ENCODE measurements around the gene SORCS1. TPM values are rescaled to one million over a fixed set of nuclear protein-coding genes. Genes with fewer than 3 reads are reported as not detected.
"Not testable (repeated sequence)": the region's sequence is repeated elsewhere in the genome, so short reads cannot be mapped to it uniquely, and the experiment has no call there.

The SORCS1 gene
- polyA plus RNA-seq, 1 experiment: 0.02 TPM

DNA sequence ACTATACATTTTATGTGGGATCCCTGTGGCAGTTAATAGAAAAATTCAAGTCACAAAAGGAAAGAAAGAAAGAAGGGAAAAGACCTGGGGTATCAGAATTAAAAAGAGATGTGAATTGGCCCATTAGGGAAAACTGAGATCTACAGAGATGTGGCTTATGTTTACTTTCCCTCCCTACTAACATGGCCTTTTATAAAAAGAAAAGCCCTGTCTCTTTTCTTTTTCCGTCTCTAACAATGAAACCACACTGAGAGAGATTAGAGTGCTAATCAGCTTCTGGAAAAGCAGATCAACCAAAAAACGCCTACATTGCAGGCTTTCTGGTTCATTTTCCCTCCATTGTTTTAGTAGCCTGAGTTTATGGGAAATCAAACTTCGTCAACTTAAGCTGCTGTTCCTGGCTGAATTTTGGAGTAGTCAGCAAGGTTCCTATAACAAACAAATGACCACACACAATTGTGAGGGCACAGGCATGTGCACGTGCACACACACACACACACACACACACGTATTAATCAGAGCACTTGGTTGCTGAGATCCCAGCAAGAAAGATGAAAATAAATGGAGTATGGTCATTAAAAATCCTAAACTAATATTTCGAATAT is 235.1 kb downstream of the SORCS1 start:
- Histone ChIP-seq H3K9me3 (ENCODE audit: control insufficient read depth, insufficient read depth, low read length) (peaks cover 21% of the 10 kb centered on the region), H3K27ac (ENCODE audit: low read depth, low read length) (no peak overlapping the region), H3K27me3 (ENCODE audit: control insufficient read depth, insufficient read depth, low read length) (no peaks in the 10 kb centered on the region), H3K4me3 (ENCODE audit: low read depth, low read length) (no peak overlapping the region)
- no peak for DNase-seq (ENCODE audit: low read depth, low spot score)
- ChIA-PET CTCF (no interaction called here), POLR2A (no interaction called here)
- TF ChIP-seq, protein P1, sequence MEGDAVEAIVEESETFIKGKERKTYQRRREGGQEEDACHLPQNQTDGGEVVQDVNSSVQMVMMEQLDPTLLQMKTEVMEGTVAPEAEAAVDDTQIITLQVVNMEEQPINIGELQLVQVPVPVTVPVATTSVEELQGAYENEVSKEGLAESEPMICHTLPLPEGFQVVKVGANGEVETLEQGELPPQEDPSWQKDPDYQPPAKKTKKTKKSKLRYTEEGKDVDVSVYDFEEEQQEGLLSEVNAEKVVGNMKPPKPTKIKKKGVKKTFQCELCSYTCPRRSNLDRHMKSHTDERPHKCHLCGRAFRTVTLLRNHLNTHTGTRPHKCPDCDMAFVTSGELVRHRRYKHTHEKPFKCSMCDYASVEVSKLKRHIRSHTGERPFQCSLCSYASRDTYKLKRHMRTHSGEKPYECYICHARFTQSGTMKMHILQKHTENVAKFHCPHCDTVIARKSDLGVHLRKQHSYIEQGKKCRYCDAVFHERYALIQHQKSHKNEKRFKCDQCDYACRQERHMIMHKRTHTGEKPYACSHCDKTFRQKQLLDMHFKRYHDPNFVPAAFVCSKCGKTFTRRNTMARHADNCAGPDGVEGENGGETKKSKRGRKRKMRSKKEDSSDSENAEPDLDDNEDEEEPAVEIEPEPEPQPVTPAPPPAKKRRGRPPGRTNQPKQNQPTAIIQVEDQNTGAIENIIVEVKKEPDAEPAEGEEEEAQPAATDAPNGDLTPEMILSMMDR (IDR thresholded peaks at IDR 0.05; ENCODE audit: low read depth, low read length): no peak

DNA sequence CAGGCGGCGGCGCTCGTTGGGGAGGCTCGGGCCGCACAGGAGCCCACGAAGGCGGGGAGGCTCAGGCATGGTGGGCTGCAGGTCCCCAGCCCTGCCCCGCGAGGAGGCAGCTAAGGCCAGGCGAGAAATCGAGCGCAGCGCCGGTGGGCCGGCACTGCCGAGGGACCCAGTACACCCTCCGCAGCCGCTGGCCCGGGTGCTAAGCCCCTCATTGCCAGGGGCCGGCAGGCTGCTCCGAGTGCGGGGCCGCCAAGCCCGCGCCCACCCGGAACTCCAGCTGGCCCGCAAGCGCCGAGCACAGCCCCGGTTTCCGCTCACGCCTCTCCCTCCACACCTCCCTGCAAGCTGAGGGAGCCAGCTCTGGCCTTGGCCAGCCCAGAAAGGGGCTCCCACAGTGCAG is 236.4 kb downstream of the SORCS1 start:
- DNase-seq (ENCODE audit: low read depth, low spot score); CTCF ChIA-PET; H3K27me3 ChIP-seq (ENCODE audit: control insufficient read depth, insufficient read depth, low read length); POLR2A ChIA-PET; H3K4me3 ChIP-seq (ENCODE audit: low read depth, low read length); H3K27ac ChIP-seq (ENCODE audit: low read depth, low read length): not testable (repeated sequence)
- H3K9me3 ChIP-seq (ENCODE audit: control insufficient read depth, insufficient read depth, low read length): peaks cover 18% of the 10 kb centered on the region

DNA sequence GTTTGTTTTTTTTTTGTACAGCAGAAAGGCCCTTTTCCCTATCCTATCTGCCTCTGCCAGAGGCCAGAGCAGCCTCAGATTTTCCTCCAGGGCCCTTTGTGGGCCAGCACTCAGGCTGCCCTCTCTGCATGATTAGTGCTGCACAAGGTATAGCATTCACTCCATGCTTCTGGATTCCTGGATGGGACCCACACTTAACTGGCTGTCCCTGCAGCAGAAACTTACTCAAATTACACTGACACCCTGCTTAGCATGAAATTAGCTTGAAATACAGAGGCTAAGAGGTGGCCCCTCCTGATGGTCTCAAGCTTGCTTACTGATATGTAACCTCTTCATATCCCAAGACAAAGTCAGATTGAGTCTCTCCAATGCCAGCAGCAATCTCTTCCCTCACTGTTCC is 239.3 kb downstream of the SORCS1 start:
- H3K9me3 ChIP-seq (ENCODE audit: control insufficient read depth, insufficient read depth, low read length): peaks cover 24% of the 10 kb centered on the region
- TF ChIP-seq, protein P1 (IDR thresholded peaks at IDR 0.05; ENCODE audit: low read depth, low read length): no peak
- ChIA-PET POLR2A (no interaction called here), CTCF (no interaction called here)
- DNase-seq (ENCODE audit: low read depth, low spot score): no peak
- H3K27ac ChIP-seq (ENCODE audit: low read depth, low read length): no peak overlapping the region
- no peak overlapping the region for H3K4me3 ChIP-seq (ENCODE audit: low read depth, low read length)
- H3K27me3 ChIP-seq (ENCODE audit: control insufficient read depth, insufficient read depth, low read length): no peaks in the 10 kb centered on the region

DNA sequence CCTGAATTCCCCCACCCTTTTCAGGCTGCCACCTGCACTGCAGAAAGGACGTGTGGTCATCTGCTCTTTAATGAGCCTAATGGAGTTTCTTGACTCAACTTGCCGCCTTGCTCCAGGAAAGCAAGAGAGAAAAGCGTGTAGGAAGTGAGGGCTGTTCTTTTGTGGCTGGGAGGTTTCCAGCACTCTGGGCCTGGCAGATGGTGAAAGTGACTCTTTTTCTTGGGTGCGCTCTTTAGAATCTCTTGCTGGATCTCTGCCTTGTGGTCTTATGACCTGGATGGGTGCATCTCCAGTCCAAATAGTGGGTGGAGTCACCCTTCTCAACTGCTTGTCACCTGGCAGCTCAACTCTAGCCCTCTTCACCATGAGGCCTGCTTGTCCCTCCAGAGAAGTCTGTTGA is 244.0 kb downstream of the SORCS1 start:
- no peak overlapping the region for H3K4me3 ChIP-seq (ENCODE audit: low read depth, low read length)
- ChIA-PET CTCF (no interaction called here), POLR2A (no interaction called here)
- DNase-seq (ENCODE audit: low read depth, low spot score): no peak
- TF ChIP-seq, protein P1 (IDR thresholded peaks at IDR 0.05; ENCODE audit: low read depth, low read length): no peak
- no peaks in the 10 kb centered on the region for H3K27me3 ChIP-seq (ENCODE audit: control insufficient read depth, insufficient read depth, low read length)
- H3K27ac ChIP-seq (ENCODE audit: low read depth, low read length): no peak overlapping the region
- peaks cover 17% of the 10 kb centered on the region for H3K9me3 ChIP-seq (ENCODE audit: control insufficient read depth, insufficient read depth, low read length)

DNA sequence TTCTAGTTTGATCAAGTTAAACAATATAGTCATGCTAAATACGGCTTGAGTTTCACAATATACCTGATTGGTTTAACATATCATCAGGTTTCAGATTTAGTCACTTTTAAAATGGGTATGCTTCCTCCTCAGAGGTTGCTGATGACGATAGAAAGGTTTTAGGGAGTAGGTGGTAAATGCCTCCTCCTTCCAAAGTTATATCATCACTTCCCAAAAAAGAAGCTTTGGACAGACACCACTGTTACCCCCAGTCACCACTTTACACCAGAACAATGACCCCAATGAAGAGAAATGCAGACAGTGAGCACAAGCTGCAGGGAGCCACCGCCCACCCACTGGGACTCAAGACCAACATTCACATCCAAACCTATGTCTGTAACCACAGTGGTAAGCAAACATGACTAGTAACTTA is 244.6 kb downstream of the SORCS1 start:
- CTCF ChIA-PET: no interaction called here
- Histone ChIP-seq H3K27ac (ENCODE audit: low read depth, low read length) (no peak overlapping the region), H3K4me3 (ENCODE audit: low read depth, low read length) (no peak overlapping the region), H3K9me3 (ENCODE audit: control insufficient read depth, insufficient read depth, low read length) (peaks cover 18% of the 10 kb centered on the region), H3K27me3 (ENCODE audit: control insufficient read depth, insufficient read depth, low read length) (no peaks in the 10 kb centered on the region)
- TF ChIP-seq, protein P1 (IDR thresholded peaks at IDR 0.05; ENCODE audit: low read depth, low read length): no peak
- POLR2A ChIA-PET: no interaction called here
- no peak for DNase-seq (ENCODE audit: low read depth, low spot score)

All from AG04450 (cell line).